Effector CD4-positive, alpha-beta T cell (primary cell): ENCODE results near the gene MT1A.
"Not testable (repeated sequence)": the region's sequence is repeated elsewhere in the genome, so short reads cannot be mapped to it uniquely, and the experiment has no call there.

Experiments used
- DNase-seq: peaks from one replicate; pipeline ENCODE4 v3.0.0-alpha.2; 2020

Gene MT1A

GRCh38 chr16:56610609-56611111 lies 27.8 kb upstream of the MT1A start:
- DNase-seq, result no peak

- no peak for DNase-seq
Observed at GRCh38 chr16:56611281-56611833, 27.1 kb upstream of the MT1A start.

- DNase-seq, result no peak
Observed at GRCh38 chr16:56613706-56614105, 24.8 kb upstream of the MT1A start.

GRCh38 chr16:56614549-56614991 lies 23.9 kb upstream of the MT1A start:
- no peak for DNase-seq

GRCh38 chr16:56615353-56615752 lies 23.1 kb upstream of the MT1A start:
- no peak for DNase-seq

- no peak for DNase-seq
Observed at GRCh38 chr16:56616608-56617211, 21.8 kb upstream of the MT1A start.

- DNase-seq, result peak; percentile 47
Observed at GRCh38 chr16:56617212-56618085, 21.0 kb upstream of the MT1A start.

GRCh38 chr16:56618138-56618537 lies 20.3 kb upstream of the MT1A start:
- no peak for DNase-seq

GRCh38 chr16:56620339-56620897 lies 18.0 kb upstream of the MT1A start:
- DNase-seq, result no peak

- DNase-seq, result not testable (repeated sequence)
Observed at GRCh38 chr16:56621665-56622445, 16.6 kb upstream of the MT1A start.

- DNase-seq, result not testable (repeated sequence)
Observed at GRCh38 chr16:56623184-56623583, 15.3 kb upstream of the MT1A start.

- no peak for DNase-seq
Observed at GRCh38 chr16:56623637-56624036, 14.8 kb upstream of the MT1A start.

GRCh38 chr16:56625140-56625942 lies 13.1 kb upstream of the MT1A start, which contains the start of gene MT1E:
MT1E (plus strand) TSS chr16:56625781; CDS start chr16:56625852, 71 bp downstream.
- DNase-seq, result peak; percentile 18

- DNase-seq, result no peak
Observed at GRCh38 chr16:56625943-56626654, 12.4 kb upstream of the MT1A start.

- DNase-seq, result no peak
Observed at GRCh38 chr16:56626685-56627084, 11.8 kb upstream of the MT1A start.

- DNase-seq, result no peak
Observed at GRCh38 chr16:56628486-56629350, 9.7 kb upstream of the MT1A start.

GRCh38 chr16:56629531-56629930 lies 8.9 kb upstream of the MT1A start:
- DNase-seq, result no peak

GRCh38 chr16:56630134-56630533 lies 8.3 kb upstream of the MT1A start:
- no peak for DNase-seq

- no peak for DNase-seq
Observed at GRCh38 chr16:56631197-56631596, 7.3 kb upstream of the MT1A start.

- no peak for DNase-seq
Observed at GRCh38 chr16:56631832-56632155, 6.7 kb upstream of the MT1A start.
